Embryonic facial prominence (tissue), 1 donor: ENCODE measurements around the gene AGXT.

Experiments used
- DNase-seq: peaks from one replicate; pipeline ENCODE4 v3.0.0-alpha.2; 2016; ENCODE audit errors: extremely low spot score

AGXT gene

DNA sequence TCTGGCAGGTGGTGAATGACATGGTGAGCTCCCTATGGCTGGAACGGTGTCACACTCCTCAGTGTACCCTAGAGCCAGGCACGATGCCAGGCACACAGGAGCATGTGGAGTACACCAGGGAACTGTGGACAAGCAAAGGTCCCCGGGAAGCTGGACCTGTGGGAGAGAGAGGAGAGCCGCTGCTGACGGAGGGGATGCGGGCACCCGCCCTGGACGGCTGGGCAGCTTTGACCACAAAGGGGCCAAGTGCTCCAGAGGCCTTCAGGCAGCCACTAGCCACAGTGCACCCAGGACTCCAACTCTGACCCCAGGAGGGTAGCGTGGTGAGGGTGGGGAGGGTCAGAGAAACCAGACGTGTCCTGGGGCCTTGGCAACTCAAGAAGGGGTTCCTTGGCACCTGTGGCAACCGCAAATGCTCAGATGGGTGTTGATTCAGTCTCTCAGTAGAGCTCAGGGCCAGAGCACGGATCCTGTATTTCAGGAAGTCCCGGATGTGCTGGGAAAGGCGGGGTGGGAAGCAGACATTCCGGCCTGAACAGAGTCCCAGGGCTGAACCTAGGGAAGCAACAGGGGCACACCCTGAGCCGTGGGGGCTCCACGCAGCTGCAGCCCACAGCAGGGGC lies 29.6 kb downstream of the AGXT start:
- no peak for DNase-seq

DNA sequence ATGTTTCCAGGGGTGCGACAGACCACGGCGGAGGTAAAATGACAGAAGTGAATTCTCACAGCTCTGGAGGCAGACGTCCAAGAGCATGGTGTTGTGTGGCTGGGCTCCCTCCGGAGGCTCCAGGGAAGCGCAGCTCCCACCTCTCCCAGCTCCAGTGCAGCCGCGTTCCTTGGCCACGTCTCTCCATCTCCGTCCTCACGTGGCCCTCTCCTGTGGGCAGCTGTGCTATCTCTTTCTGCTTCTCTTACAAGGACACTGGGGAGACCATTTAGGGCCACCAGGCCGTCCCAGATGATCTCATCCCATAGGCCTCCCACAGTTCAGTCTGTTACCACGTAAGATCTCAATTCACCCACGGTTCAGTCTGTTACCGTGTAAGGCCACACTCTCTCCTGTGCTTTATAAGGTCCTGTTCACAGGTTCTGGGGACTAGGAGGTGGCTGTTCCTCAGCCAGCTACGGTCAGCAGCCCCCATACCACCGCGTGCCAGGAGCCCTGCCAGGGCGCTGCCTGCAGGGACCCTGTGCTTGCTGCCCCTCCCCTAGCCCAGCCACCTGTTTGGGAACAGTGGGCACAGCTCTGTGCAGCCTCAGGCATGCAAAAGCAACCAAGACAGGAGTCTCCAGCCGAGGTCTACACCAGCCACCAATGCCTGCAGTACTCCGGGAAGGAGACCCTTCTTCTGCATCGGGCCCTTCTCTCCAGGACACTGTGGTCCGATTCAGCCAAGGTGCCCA lies 30.3 kb downstream of the AGXT start:
- no peak for DNase-seq

DNA sequence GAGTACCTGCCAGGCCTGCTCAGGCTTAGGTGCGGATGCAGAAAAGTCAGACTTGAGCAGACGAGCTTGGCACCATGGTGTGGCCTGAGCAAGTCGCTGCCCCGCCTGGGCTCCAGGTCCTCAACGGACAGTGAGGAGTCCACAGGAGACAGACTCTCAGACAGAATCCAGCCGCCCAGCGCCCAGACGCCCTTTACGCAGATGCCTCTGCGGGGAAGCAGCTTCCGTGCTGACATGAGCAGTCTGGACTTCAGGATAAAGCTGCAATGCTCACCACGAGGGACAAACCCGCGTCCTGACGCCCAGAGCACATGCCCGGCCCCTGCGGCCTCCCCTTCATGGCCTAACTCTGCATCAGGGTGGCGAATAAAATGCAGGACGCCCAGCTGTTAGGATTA lies 30.8 kb downstream of the AGXT start:
- DNase-seq = no peak

DNA sequence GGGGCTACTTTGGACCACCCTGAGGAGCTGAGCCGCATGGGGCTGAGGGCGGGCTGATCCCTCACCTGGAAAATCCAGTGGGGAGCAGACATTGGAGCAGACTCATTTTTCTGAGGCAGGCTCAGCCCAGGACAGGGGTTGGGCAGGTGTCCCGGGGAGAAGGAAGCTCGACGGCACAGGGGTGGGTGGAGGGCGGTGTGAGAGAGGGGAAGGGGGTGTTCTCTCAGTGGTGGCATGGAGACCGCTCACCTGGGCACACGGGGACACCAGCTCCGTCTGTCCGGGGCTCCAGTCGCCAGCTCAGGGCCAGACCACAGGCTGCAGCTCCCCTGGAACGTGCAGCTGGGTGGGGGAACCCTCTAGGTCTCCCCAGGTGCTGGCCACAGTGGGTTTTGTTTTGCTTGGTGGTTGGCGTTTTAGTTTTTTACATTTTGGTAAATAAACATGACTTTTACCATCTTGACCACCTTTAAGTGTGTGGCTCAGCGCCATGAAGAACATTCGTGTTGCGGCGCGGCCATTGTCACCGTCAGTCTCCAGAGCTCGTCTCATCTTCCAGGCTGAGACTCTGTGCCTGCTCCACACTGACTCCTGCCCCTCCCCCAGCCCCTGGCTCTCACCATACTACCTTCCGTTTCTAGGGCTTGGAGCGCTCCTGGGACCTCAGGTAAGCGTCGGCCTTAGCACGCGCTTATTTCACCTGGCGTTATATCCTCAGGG lies 31.7 kb downstream of the AGXT start:
- DNase-seq = no peak

DNA sequence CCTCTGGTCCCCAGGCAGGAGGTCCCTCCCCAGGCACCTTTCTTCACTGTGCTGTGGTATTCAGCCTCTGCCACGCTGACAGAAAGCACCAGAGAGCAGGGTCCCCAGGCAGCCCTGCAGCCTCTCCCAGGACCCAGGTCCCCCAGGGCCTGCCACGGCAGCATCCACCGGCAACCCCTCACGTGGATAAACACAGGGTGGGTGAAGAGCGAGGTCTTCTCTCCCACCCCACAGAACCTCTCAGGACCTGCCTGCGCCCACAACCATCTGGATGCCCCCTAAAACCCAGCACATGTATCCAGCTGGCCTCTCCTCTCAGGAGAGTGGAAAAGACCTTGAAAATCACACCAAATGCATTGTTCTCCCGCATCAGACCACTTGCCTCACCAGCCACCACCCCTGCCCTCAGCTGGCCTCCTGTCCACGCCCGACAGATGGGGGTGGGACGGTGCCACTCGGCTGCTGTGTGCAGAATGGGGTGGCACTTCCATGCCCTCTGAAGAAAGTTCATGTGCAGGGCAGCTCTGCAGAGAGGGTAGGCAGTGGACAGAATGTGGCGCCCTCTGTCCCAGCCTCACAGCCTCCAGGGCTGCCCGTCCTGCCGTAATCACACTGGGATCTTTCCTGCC lies 33.5 kb downstream of the AGXT start:
- DNase-seq = no peak

DNA sequence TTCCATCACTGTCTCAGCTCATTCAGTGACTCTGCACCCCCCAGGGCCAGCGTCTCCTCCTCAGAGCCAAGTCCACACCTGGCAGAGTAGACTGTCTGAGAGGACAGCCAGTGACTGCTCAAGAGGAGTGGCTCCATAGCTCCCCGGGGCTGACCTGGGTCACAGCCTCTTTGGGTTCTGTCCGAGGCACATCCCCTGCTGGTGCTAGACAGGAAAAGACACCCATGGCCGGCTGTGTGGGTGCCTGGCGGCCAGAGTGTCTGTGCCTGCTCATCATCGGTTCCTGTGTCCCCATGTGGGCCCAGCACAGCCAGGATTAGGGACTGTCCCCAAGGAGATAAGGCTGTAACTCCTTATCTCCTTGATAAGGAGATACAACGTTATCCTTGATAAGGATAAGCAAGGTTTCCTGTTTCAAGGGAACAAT lies 34.0 kb downstream of the AGXT start:
- DNase-seq = no peak

DNA sequence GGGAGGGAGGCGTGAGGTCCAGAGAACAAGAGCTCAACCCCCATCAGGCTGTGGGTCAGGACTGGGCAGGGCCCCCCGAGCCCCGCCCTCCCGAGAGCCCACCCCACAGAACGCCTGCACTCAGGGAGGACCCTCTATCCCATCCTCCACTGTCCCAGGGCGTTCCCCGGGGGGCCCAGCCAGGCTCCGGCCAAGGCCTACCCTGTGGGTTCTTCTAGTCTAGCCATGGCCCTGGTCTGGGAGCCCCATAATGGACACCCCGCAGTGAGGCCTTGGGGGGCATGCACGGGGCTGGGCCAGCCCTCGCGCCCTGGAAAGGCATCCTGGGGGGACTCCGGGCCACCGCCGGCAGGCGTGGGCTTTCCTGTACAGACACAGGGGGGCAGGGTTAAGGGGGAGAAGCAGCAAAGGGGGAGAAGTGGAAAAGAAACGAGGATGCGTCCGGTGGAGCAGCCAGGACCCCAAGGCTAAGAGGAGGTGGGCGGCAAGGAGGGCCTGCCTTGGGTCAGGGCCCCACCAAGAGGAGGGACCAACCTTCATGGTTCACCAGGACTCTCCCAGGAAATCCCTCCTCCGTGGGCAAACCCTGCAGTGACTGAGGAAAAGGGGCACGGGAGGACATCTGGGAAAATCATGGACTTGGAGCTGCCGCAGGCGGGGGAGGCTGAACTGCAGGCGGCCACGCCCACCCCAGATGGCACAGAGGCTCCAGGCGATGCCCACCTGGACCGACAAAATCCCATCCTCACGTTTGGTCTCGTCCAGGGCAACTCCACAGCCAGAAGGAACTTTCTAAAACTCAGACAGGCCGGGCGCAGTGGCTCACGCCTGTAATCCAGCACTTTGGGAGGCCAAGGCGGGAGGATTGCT lies 34.8 kb downstream of the AGXT start:
- no peak for DNase-seq

DNA sequence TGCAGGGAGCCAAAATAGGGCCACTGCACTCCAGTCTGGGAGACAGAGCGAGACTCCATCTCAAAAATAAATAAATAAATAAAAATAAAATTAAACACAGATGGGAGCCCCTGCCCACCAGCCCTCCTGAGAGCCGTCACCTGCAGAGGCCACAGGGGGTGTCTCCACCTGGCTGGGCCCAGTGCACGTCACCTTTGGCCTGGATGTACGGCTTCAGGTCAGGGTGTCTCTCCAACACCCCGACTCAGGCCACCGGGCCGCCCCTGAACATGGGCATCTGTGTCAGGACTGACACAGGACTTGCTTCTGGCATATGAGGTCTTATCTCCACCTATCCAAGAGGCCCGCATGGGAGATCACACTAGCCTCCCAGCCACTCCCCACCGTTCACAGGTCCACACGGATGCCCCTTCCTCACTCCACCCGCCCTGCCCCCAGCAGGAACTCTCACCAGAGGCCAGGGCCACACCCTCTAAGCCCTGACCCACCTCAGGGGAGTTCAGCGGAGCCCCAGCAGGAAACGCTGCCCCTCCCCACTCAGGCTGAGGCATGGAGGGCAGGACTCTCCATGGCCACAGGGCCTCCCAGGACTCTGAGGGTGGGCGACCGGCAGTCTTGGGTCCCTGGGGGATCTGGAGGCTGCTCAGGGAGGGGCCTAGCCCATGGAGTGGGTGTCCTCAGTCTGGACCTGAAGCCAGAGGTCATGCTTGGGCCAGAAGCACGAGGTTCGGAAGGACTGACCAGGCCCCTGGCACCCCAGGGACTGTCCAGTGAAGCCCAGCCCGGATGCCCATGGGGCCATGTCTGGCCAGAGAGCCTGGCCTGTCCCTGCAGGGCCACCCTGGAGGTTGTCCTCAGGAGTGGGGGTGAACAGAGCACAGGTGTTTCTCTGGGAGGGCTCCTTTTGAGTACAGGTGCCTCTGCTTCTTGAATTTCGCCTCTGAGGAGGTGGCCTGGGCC lies 35.9 kb downstream of the AGXT start:
- DNase-seq = no peak

DNA sequence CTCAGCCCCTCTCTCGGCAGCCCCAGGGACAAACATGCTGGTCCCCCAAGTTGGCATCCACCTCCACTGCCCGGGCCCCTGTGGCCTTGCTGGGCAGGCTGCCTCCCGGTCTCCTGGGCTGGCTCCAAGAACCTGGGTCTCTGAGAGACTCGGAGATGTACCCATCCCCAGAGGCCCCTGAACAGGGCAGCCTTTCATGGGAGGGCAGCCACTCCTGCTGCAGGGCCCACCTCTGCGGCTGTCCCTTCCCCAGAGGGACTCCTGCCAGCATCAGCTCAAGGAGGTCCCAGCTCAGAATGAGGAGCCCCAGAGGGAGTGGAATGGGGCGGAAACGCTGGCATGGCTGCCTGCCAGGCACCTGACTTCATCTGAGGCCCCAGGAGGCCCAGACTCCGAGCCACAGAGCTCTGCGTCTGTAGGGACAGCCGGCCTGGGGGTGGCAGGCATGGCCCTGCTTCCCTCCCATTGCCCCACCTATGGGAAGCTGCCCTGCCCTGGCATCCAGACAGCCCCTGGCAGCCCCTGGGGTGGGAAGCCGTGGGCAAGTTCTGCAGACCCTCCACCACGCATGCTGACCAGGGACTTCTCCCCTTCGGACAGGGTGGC lies 36.7 kb downstream of the AGXT start:
- DNase-seq = no peak

DNA sequence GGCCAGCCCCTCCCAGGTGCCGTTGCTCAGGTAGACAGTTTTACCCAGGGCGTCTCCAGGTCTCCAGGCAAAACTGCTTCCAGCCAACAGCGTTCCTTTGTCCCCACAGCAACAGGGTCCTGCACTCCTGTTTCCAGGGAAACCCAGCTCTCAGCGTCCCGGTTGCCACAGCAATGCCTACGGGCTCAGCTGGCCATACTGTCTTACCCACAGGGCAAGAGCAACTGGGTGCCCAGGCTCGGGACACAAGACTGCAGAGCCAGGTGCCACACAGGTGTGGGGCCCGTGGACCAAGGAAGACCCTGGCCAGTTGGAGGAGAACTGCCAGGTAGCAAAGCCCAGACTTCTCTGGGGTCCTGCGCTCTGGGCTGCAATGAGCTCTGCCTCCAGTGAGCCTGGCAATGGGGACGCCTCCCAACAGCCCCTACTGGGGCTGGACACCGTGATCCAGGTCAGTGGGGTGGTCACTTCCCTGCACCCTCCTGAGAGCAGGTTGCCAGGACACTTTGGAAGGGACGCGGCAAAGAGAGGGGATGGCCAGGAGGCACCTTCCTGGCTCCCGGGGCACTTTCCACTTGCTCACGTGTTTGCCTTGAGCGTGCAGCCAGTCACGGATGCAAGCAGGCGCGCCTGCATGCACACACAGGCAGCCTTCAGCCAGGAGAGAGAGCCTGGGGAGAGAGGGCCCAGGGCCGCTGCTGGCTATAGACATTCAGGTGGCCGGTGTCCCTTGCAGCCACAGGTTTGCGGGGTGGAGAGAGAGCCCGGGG lies 37.7 kb downstream of the AGXT start, which contains the start of gene CROCC2:
Gene CROCC2, plus strand, starts transcription at position 196 of the 770 bp plus-strand sequence. Its CDS starts 178 bp downstream, at position 374.
- DNase-seq = no peak

DNA sequence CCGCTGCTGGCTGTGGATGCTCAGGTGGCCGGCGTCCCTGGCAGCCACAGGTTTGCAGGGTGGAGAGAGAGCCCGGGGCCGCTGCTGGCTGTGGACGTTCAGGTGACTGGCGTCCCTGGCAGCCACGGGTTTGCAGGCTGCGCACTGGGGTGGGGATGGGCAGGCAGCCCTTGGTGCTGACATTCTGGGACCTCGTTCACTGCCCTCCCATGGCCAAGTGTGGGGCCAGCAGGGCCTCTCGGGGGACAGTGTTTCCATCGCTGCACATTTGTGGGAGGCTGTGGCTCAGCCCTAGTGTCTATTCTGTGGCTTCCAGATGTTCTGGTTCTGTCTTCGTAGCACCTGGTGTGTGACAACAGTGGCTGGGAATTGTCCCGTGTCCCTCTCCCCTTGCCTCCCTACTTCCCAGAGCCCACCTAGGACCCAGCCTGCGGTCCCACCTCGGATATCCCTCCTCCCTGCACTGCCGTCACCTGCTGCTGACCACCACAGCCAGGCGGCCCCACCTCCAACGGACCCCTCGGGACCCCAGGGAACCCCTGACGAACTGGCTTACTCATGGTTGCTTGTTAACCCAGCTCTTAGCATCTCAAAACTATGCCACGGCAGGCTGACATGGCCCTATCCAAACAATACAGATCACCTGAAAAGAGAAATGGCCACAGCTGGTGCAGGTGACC lies 38.4 kb downstream of the AGXT start:
- no peak for DNase-seq

DNA sequence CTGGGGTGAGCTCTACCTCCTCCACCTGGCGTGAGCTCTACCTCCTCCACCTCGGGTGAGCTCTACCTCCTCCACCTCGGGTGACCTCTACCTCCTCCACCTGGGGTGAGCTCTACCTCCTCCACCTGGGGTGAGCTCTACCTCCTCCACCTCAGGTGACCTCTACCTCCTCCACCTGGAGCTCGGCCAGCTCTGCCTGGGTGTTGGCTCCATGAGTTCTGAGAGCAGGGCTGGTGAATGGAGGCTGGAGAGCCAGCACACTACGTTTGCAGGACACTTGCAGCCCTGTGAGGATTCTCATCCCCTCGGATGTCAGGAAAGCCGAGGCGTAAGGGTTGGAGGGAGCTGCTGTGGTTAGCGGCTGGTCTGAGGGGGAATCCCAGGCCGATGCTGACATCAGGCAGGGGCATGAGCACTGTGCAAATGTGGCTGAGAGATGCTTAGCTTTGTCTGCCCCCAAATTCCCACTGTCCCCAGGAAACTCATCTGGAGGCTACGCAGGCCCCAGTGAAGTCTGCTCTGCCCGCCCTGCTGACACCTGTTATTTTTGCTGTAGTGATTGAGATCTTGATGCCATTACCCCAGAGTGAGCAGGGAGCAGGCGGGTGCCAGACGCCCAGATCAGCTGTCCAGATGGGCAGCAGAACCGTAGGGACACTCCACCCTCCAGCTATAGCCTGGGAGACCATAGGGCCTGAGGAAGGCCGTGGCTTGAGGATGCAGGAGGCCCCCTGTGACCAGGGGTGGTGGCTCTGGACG lies 40.8 kb downstream of the AGXT start:
- no peak for DNase-seq

DNA sequence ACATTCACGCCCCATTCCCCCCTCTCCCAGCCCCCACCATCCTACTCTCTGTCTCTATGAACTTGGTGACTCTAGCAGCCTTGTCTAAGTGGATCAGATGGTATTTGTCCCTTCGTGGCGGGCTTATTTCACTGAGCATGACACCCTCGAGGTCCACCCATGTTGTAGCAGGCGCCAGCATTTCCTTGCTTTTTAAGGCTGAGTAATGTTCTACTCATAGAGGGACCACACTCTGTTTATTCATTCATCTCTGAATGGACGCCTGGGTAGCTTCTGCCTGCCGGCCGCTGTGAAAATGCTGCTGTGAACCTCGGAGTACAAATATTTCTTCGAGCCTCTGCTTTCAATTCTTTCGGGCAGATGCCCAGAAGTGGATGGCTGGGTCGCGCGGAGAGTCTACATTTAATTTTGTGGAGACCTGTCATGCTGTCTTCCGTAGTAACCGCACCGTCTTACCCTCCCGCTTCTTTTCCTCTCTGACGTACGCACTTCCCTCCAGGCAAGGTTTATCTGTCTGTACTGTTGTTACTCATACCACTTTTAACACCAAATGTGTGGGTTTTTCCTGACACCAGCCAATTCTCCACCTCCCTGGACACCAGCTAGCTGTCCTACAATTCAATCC lies 43.1 kb downstream of the AGXT start:
- no peak for DNase-seq

DNA sequence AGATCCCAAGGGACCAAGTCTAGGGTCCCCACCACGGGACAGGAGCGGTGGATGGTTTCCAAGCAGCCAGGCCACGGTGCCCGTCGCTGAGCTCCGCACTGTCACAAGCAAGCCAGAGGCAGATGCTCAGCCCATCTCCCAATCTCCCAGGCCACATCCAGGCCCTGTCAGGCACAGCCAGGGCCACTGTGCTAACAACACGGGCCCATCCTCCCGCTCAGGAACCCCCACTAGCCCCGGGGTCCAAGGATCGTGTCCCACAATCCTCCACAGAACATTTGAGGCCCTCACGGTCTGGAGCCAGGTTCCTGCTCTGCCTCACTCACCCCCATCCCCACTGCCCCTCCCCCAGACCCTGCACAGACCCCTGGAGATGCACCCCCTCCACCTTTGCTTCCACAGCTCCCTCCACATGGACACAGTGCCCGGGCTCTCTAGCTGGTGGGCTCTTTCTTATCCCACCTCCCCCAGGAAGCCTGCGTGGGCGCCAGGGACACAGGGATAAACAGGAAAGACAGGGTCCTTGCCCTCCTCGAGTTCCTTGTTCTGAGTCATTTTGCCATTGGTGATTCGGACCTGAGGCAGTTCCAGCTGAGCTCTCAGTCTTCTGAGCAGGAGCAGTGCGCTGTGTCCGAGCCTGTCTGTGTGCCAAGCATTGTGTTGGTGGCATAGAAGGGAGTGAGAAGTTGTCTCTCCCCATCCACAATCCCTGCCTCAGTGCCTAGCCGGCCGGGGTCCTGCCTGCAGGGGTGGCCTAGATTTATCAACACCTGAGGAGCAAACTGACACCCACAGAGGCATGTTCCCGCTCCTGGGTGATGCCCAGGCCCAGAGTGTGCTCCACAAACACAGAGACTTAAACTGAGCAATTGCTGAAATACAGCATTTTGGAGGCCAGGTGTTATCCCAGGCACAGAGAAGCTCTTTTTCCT lies 44.5 kb downstream of the AGXT start:
- no peak for DNase-seq

DNA sequence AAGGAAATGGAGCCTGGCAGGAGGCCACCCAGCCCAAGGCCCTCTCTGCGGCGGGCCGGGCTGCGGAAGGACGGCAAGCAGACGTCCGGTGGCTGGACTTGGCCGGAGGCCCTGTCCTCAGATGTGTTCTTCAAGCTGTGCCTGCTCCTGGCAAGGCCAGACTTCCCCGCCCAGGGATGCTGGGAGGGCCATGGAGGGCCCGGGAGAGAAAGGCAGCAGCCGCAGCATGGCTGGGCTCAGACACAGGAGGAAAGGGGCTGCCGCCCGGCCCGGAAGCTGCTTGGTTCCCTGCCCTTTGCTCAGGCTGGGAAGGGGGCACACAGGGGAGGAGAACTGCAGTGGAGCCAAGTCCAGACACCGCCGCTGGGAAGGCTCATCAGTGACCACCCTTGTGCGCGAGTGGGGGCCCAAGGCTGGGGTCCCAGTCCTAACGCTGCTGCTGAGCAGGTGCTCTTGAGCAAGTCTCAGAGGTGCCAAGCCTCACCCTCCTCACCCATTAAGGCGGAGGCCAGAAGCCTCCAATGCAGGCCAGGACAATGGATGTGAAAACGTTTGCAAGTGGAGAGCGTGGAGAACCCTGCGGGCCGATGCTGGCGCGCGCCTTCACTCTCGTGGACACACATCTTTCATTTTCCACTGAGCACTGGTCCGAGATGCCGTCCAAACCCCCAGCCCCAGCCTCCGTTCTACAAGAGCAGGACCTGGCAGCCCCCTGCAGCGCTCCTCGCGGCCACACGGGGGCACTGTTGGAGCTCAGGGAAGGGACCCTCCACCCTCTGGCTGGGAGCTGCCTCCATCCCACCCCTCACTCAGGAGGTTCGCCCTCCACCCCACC lies 45.4 kb downstream of the AGXT start:
- DNase-seq = no peak
